MM.1S (cell line): ENCODE data around the gene MYO1F.

ENCODE experiments used
- DNase-seq: peaks from one replicate; pipeline ENCODE4 v3.0.0-alpha.2; 2015
- H2AFZ ChIP-seq: fragments of 300-600 bp; sonication (generic); 2 replicates; pipeline ENCODE4 v1.6.0; 2016; ENCODE audit warnings: antibody characterized with exemption, low read length
- H3F3A ChIP-seq: fragments of 300-600 bp; sonication (generic); 2 replicates; pipeline ENCODE4 v1.6.1; 2016; ENCODE audit warnings: mild to moderate bottlenecking, antibody characterized with exemption, low read length, moderate library complexity, mixed read lengths; ENCODE audit not compliant: insufficient read depth
- H3K27ac ChIP-seq: fragments of 300-600 bp; sonication (generic); 2 replicates; pipeline ENCODE4 v1.5.1; 2016; ENCODE audit warnings: mild to moderate bottlenecking, low read length
- H3K27me3 ChIP-seq: fragments of 300-600 bp; sonication (generic); replicated peaks from 2 replicates; pipeline ENCODE4 v1.6.0; 2016; ENCODE audit warnings: low read length; ENCODE audit not compliant: insufficient read depth
- H3K36me3 ChIP-seq: fragments of 300-600 bp; sonication (generic); replicated peaks from 2 replicates; pipeline ENCODE4 v1.6.1; 2016; ENCODE audit warnings: mild to moderate bottlenecking, low read length, mixed read lengths; ENCODE audit not compliant: insufficient read depth
- H3K4me1 ChIP-seq: fragments of 300-600 bp; sonication (generic); 2 replicates; pipeline ENCODE4 v1.6.1; 2016; ENCODE audit warnings: low read length, mixed read lengths
- H3K4me2 ChIP-seq: fragments of 300-600 bp; sonication (generic); 2 replicates; pipeline ENCODE4 v1.6.0; 2016; ENCODE audit warnings: low read depth, low read length
- H3K4me3 ChIP-seq: fragments of 300-600 bp; sonication (generic); 2 replicates; pipeline ENCODE4 v1.5.1; 2016; ENCODE audit warnings: low read length, mixed read lengths
- H3K79me2 ChIP-seq: fragments of 300-600 bp; sonication (generic); 2 replicates; pipeline ENCODE4 v1.6.1; 2016; ENCODE audit warnings: mixed run types, low read length, mixed read lengths
- H3K9ac ChIP-seq: fragments of 300-600 bp; sonication (generic); 2 replicates; pipeline ENCODE4 v1.6.1; 2016; ENCODE audit warnings: low read length, mixed read lengths
- H3K9me2 ChIP-seq: fragments of 300-600 bp; sonication (generic); replicated peaks from 2 replicates; pipeline ENCODE4 v1.6.1; 2016; ENCODE audit warnings: mild to moderate bottlenecking, low read length, mixed read lengths; ENCODE audit not compliant: insufficient read depth
- H3K9me3 ChIP-seq: fragments of 300-600 bp; sonication (generic); replicated peaks from 2 replicates; pipeline ENCODE4 v1.6.1; 2016; ENCODE audit warnings: mild to moderate bottlenecking, low read length, mixed read lengths; ENCODE audit not compliant: insufficient read depth
- H4K20me1 ChIP-seq: fragments of 300-600 bp; sonication (generic); 2 replicates; pipeline ENCODE4 v1.6.1; 2016; ENCODE audit warnings: mild to moderate bottlenecking, low read length, moderate library complexity, mixed read lengths; ENCODE audit not compliant: insufficient read depth
- CTCF ChIP-seq: fragments of 300-600 bp; sonication (generic); IDR thresholded peaks from 2 replicates; pipeline ENCODE4 v1.5.1; 2016; ENCODE audit warnings: antibody characterized with exemption, low read length, mixed read lengths
- EZH2 ChIP-seq: fragments of 300-600 bp; sonication (generic); optimal IDR thresholded peaks from 2 replicates; pipeline ENCODE3; 2017; ENCODE audit warnings: low read depth, mild to moderate bottlenecking, antibody characterized with exemption, low read length, mixed read lengths
- EZH2phosphoT487 ChIP-seq: fragments of 300-600 bp; sonication (generic); IDR thresholded peaks from 2 replicates; pipeline ENCODE4 v1.6.1; 2018; ENCODE audit warnings: antibody characterized with exemption, low read length

Gene MYO1F

GRCh38 chr19:8608941-8609278 is 31.7 kb upstream of the MYO1F start:
- H3K27ac ChIP-seq: no peak overlapping the region
- H3K4me2 ChIP-seq: no peak overlapping the region
- no peaks in the 10 kb centered on the region for H4K20me1 ChIP-seq

GRCh38 chr19:8607386-8607785 is 30.1 kb upstream of the MYO1F start:
- H3K4me2 ChIP-seq: no peak overlapping the region
- no peak overlapping the region for H3K9ac ChIP-seq
- no peaks in the 10 kb centered on the region for H3K9me2 ChIP-seq
- no peak overlapping the region for H3K27ac ChIP-seq
- no peak overlapping the region for H2AFZ ChIP-seq
- no peak overlapping the region for H3K4me3 ChIP-seq
- no peaks in the 10 kb centered on the region for H3F3A ChIP-seq
- H3K36me3 ChIP-seq: no peaks in the 10 kb centered on the region
- H3K79me2 ChIP-seq: no peaks in the 10 kb centered on the region
- no peak for TF ChIP-seq EZH2
- no peak for TF ChIP-seq EZH2phosphoT487
- no peak for TF ChIP-seq CTCF
- no peaks in the 10 kb centered on the region for H3K9me3 ChIP-seq
- H3K4me1 ChIP-seq: no peaks in the 10 kb centered on the region
- H3K27me3 ChIP-seq: peaks cover 80% of the 10 kb centered on the region
- no peak for DNase-seq
- H4K20me1 ChIP-seq: no peaks in the 10 kb centered on the region

More at GRCh38 chr19:8608941-8609278, 31.7 kb upstream of the MYO1F start:
- Histone ChIP-seq H3K9ac (no peak overlapping the region), H3K4me3 (no peak overlapping the region), H3K9me3 (no peaks in the 10 kb centered on the region), H3K9me2 (no peaks in the 10 kb centered on the region), H3K79me2 (no peaks in the 10 kb centered on the region), H3K36me3 (no peaks in the 10 kb centered on the region), H2AFZ (no peak overlapping the region), H3K27me3 (peaks cover 66% of the 10 kb centered on the region), H3K4me1 (no peaks in the 10 kb centered on the region), H3F3A (no peaks in the 10 kb centered on the region)
- TF ChIP-seq CTCF: no peak
- TF ChIP-seq EZH2phosphoT487: no peak
- TF ChIP-seq EZH2: no peak
- no peak for DNase-seq

GRCh38 chr19:8605514-8605913 is 28.3 kb upstream of the MYO1F start:
- Histone ChIP-seq H3K9me3 (no peaks in the 10 kb centered on the region), H3F3A (no peaks in the 10 kb centered on the region), H4K20me1 (no peaks in the 10 kb centered on the region), H3K4me3 (no peak overlapping the region), H3K9me2 (no peaks in the 10 kb centered on the region), H3K79me2 (no peaks in the 10 kb centered on the region), H3K4me1 (no peaks in the 10 kb centered on the region), H3K27me3 (peaks cover 89% of the 10 kb centered on the region), H3K9ac (no peak overlapping the region), H2AFZ (no peak overlapping the region), H3K4me2 (no peak overlapping the region), H3K36me3 (no peaks in the 10 kb centered on the region), H3K27ac (no peak overlapping the region)
- TF ChIP-seq EZH2 (no peak), EZH2phosphoT487 (no peak), CTCF (no peak)
- DNase-seq: no peak

GRCh38 chr19:8601796-8602195 is 24.6 kb upstream of the MYO1F start:
- Histone ChIP-seq H3K4me2 (no peak overlapping the region), H3K9me3 (no peaks in the 10 kb centered on the region), H3F3A (no peaks in the 10 kb centered on the region), H3K27me3 (peaks cover 85% of the 10 kb centered on the region), H3K4me1 (no peaks in the 10 kb centered on the region), H3K9ac (no peak overlapping the region), H3K27ac (no peak overlapping the region), H3K79me2 (no peaks in the 10 kb centered on the region), H2AFZ (no peak overlapping the region), H3K4me3 (no peak overlapping the region), H3K36me3 (no peaks in the 10 kb centered on the region), H3K9me2 (no peaks in the 10 kb centered on the region), H4K20me1 (no peaks in the 10 kb centered on the region)
- no peak for DNase-seq
- no peak for TF ChIP-seq EZH2phosphoT487
- TF ChIP-seq CTCF: no peak
- no peak for TF ChIP-seq EZH2
